GM12872 (cell line): ENCODE measurements around the gene CHMP4B.

Source experiments
- TF ChIP-seq, protein P1 (sequence below): IDR thresholded peaks from 3 replicates; pipeline ENCODE4 v1.5.1; 2011; ENCODE audit warnings: low read depth, mild to moderate bottlenecking, low read length, moderate library complexity; ENCODE audit not compliant: insufficient read depth

The CHMP4B gene

DNA sequence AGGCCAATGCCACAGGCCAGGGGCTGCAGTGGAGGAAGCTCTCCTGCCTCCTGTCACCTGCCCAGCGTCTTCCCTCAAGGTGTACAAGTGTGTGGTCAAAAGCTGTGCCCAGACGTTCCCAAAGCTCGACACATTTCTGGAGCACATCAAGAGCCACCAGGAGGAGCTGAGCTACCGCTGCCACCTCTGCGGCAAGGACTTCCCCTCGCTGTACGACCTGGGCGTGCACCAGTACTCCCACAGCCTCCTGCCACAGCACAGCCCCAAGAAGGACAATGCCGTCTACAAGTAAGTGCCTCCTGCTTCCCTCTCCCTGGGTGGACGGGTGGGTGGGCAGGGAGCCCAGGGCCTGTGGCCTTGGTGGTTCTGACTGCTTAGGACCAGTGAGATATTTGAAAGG is 41.1 kb upstream of the CHMP4B start:
- TF ChIP-seq, protein P1, sequence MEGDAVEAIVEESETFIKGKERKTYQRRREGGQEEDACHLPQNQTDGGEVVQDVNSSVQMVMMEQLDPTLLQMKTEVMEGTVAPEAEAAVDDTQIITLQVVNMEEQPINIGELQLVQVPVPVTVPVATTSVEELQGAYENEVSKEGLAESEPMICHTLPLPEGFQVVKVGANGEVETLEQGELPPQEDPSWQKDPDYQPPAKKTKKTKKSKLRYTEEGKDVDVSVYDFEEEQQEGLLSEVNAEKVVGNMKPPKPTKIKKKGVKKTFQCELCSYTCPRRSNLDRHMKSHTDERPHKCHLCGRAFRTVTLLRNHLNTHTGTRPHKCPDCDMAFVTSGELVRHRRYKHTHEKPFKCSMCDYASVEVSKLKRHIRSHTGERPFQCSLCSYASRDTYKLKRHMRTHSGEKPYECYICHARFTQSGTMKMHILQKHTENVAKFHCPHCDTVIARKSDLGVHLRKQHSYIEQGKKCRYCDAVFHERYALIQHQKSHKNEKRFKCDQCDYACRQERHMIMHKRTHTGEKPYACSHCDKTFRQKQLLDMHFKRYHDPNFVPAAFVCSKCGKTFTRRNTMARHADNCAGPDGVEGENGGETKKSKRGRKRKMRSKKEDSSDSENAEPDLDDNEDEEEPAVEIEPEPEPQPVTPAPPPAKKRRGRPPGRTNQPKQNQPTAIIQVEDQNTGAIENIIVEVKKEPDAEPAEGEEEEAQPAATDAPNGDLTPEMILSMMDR, result no peak

DNA sequence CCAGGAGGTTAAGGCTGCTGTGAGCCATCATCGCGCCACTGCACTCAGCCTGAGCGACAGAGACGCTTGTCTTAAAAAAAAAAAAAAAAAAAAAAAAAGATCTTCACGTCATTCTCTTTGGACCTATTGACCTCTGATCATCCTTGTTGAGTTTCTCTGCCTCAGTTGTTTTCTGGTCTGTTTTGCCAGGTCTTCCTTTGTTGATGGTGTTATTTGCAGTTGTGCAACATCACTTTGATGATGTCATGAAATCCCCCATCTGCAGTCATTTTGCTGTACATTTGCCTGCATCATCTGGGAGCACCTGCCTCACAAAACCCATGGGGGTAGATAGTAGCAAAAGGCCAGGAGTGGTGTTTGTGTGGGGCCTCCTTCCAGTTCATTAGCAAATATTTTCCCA is 39.2 kb upstream of the CHMP4B start:
- TF ChIP-seq, protein P1, result no peak

DNA sequence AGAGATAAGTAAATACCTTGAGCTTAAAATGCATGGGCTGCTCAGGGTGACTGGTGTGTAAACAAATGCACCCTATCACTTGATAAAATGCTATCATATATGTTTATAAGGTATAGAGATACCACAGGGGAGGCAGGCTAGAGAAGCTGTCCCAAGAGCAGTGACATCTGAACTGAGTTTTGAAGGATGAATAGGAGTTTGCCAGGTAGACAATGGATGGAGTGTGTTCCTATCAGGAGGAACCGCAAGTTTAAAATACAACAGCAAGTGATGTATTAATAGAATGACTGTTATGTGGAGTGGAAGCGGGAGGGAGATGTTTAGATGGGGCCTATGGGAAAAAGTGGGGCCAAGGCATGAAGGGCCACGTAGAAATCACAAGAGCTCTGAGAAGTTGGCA is 38.7 kb upstream of the CHMP4B start:
- TF ChIP-seq, protein P1, result no peak

DNA sequence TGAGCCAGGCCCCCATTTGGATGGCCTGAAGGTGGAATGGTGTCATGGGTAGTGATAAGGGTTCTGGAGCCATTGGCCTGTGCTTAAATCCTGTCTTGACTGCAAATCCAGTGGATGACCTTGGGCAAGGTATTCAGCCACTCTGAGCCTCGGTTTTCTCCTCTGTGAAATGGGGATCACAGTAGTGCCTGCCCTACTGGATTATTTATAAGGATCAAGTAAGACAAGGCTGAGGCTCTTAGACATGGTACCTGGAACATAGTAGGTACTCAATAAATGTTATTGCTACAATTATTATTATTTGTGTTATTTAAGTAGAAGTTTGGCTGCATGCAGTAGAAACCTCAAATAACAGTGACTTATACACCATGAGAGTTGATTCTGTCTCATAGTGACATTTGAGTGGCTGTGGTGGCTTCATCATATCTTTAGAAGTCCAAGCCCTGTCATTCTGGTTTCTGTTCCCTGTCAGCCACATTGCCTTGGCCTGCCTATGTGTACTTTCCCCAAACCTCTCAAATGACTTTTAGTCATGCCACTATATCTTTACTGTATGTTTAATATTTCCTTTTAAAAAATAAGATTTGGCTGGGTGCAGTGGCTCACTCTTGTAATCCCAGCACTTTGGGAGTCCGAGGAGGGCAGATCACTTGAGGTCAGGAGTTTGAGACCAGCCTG is 37.6 kb upstream of the CHMP4B start:
- TF ChIP-seq, protein P1, result no peak

DNA sequence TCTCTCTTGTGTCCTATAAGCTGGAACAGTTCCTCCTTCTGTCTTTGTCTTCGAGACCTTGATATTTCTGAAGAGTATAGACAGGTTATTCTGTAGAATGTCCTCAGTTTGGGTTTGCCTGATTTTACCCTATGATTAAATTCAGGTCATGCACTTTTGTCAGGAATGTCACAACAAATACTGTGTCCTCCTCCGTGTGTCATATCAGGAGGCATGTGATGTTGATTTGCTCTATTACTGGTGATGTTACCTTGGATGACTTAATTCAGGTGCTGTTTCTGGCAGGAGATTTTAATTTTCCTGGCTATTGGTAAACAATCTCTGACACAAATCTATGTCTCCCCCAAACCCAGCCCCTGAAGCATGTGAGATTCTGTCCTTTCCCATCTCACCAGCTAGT is 33.3 kb upstream of the CHMP4B start:
- TF ChIP-seq, protein P1, result no peak

DNA sequence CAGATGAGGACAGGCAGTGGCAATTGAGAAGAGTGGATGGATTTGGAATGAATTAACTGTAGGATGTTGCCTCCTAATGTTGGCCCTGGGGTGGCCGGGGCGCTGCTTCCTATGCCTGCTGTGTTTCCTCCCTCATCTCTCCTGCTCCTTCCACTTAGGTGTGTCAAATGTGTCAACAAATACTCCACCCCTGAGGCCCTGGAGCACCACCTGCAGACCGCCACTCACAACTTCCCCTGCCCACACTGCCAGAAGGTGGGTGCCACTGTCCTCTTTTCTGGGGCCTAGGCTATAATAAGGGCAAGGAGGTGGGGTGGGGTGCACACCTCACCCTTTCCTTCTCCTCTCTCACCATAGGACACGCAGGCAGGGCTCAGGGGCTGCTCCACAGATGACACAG is 30.0 kb upstream of the CHMP4B start:
- TF ChIP-seq, protein P1, result no peak

DNA sequence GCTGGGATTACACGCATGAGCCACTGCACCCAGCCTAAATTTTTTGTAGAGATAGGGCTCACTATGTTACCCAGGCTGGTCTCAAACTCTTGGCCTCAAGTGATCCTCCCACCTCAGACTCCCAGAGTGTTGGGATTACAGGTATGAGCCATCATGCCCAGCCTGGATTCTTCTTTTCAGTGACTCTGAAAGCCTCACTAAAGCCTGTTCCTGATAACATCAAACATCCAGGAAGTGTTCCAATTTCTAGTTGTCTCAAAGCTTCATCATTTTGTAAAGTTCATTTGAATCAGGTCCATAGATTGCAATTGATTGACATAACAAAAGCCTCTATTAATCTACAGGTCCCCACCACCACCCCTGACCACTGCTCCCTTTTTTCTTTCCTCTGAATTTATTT is 29.2 kb upstream of the CHMP4B start:
- TF ChIP-seq, protein P1, result no peak

DNA sequence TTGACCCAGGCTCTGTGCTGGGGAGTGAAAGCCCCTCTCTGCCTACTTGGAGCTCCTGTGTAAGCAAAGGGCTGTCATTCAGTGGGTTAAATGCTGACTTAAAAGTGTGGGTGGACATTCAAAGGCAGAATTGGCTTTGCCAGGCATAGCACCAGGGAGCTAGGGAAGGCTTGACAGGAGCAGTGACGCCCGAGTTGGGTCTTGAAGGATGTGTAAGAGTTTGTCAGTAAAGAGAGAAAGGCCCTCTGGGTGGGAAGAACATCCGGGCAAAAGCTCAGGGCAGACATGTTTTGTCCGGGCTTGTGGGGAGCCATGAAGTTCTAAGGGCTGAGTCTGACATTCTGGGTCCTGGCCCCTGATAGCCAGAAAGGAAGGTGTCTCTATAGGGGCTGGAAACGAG is 27.9 kb upstream of the CHMP4B start:
- TF ChIP-seq, protein P1, result no peak
